ENCODE data around the gene AGAP3.

The AGAP3 gene

GRCh38 chr7:151122276-151122675, 36.0 kb downstream of the AGAP3 start:
- H3K4me3 ChIP-seq (ENCODE audit: low read depth, low read length) = no peak overlapping the region
- no peak for DNase-seq (ENCODE audit: low read depth)
- 0 out of 2 replicates have a peak, but pooled peaks have one; percentile 4 for TF ChIP-seq CTCF (IDR thresholded peaks at IDR 0.05; ENCODE audit: control insufficient read depth, extremely low read depth, insufficient read depth)

- no peak for TF ChIP-seq CTCF (IDR thresholded peaks at IDR 0.05; ENCODE audit: control insufficient read depth, extremely low read depth, insufficient read depth)
- H3K4me3 ChIP-seq (ENCODE audit: low read depth, low read length) = no peak overlapping the region
- no peak for DNase-seq (ENCODE audit: low read depth)
Measured at GRCh38 chr7:151122796-151123157, 36.5 kb downstream of the AGAP3 start.

GRCh38 chr7:151123158-151123821, 37.0 kb downstream of the AGAP3 start:
- no peak overlapping the region for H3K4me3 ChIP-seq (ENCODE audit: low read depth, low read length)
- TF ChIP-seq CTCF (IDR thresholded peaks at IDR 0.05; ENCODE audit: control insufficient read depth, extremely low read depth, insufficient read depth) = no peak
- no peak for DNase-seq (ENCODE audit: low read depth)

- peak; percentile 100 for TF ChIP-seq CTCF (IDR thresholded peaks at IDR 0.05; ENCODE audit: control insufficient read depth, extremely low read depth, insufficient read depth)
- peak; percentile 61 for DNase-seq (ENCODE audit: low read depth)
- no peak overlapping the region for H3K4me3 ChIP-seq (ENCODE audit: low read depth, low read length)
Measured at GRCh38 chr7:151123822-151124464, 37.7 kb downstream of the AGAP3 start.

- no peak for TF ChIP-seq CTCF (IDR thresholded peaks at IDR 0.05; ENCODE audit: control insufficient read depth, extremely low read depth, insufficient read depth)
- no peak for DNase-seq (ENCODE audit: low read depth)
- no peak overlapping the region for H3K4me3 ChIP-seq (ENCODE audit: low read depth, low read length)
Measured at GRCh38 chr7:151124481-151124880, 38.2 kb downstream of the AGAP3 start.

GRCh38 chr7:151124899-151125399, 38.7 kb downstream of the AGAP3 start:
- no peak for TF ChIP-seq CTCF (IDR thresholded peaks at IDR 0.05; ENCODE audit: control insufficient read depth, extremely low read depth, insufficient read depth)
- H3K4me3 ChIP-seq (ENCODE audit: low read depth, low read length) = peak overlapping the region; percentile 49
- no peak for DNase-seq (ENCODE audit: low read depth)

Measured in LNCaP clone FGC (cell line).